PC-9 (cell line): ENCODE results near the gene MYH16. TPM values are rescaled to one million over a fixed set of nuclear protein-coding genes. Genes with fewer than 3 reads are reported as not detected.

Source experiments
- BruUV-seq: library from RNA; stranded (reverse); fragments of 400-500 nt; replicated peaks from 2 replicates; lab custom pipeline; 2021; lab: Mats Ljungman, UMichigan
- CTCF ChIA-PET: fragments of 300-600 bp; sonication (Branson Sonifier 250); formaldehyde crosslinking; loops from one replicate; lab custom pipeline; 2022; ENCODE audit warnings: antibody characterized with exemption; lab: Charles Lee
- POLR2A ChIA-PET: fragments of 300-600 bp; sonication (Branson Sonifier 250); formaldehyde crosslinking; loops from one replicate; lab custom pipeline; 2022; ENCODE audit warnings: antibody characterized with exemption; ENCODE audit not compliant: unreplicated experiment; lab: Charles Lee
- DNase-seq, 2 experiments: peaks; one replicate each; pipeline versions ENCODE4 v3.0.0 to v3.0.0-alpha.2; 2015 to 2022; ENCODE audit warnings: mixed read lengths in 1 of 2
- H2AFZ ChIP-seq: fragments of 200-600 bp; sonication (generic); 2 replicates; pipeline ENCODE4 v1.8.1; 2017; ENCODE audit warnings: antibody characterized with exemption
- H3F3A ChIP-seq: fragments of 200-600 bp; sonication (generic); 2 replicates; pipeline ENCODE4 v1.8.1; 2017; ENCODE audit warnings: antibody characterized with exemption, mild to moderate bottlenecking, low read depth; ENCODE audit not compliant: insufficient read depth
- H3K27ac ChIP-seq: fragments of 200-600 bp; sonication (generic); 2 replicates; pipeline ENCODE4 v1.6.1; 2016; ENCODE audit warnings: mixed run types
- H3K27me3 ChIP-seq: fragments of 200-600 bp; sonication (generic); 2 replicates; pipeline ENCODE4 v1.6.1; 2016; ENCODE audit warnings: low read depth, mixed run types; ENCODE audit not compliant: insufficient read depth
- H3K36me3 ChIP-seq: fragments of 200-600 bp; sonication (generic); 2 replicates; pipeline ENCODE4 v1.6.1; 2016; ENCODE audit warnings: low read depth, mixed run types
- H3K4me1 ChIP-seq: fragments of 200-600 bp; sonication (generic); replicated peaks from 2 replicates; pipeline ENCODE4 v1.6.1; 2016; ENCODE audit warnings: mixed run types; ENCODE audit not compliant: insufficient read depth
- H3K4me2 ChIP-seq: fragments of 200-600 bp; sonication (generic); 2 replicates; pipeline ENCODE4 v1.6.1; 2017; ENCODE audit warnings: mixed run types
- H3K4me3 ChIP-seq: fragments of 200-600 bp; sonication (generic); 2 replicates; pipeline ENCODE4 v1.6.1; 2016; ENCODE audit warnings: mixed run types
- H3K79me2 ChIP-seq: fragments of 200-600 bp; sonication (generic); 2 replicates; pipeline ENCODE4 v1.6.1; 2017; ENCODE audit warnings: low read depth, mixed run types
- H3K9me2 ChIP-seq: fragments of 200-600 bp; sonication (generic); 2 replicates; pipeline ENCODE4 v1.8.1; 2017; ENCODE audit warnings: mild to moderate bottlenecking; ENCODE audit not compliant: insufficient read depth
- H3K9me3 ChIP-seq: fragments of 200-600 bp; sonication (generic); 2 replicates; pipeline ENCODE4 v1.8.1; 2016; ENCODE audit warnings: low read depth; ENCODE audit not compliant: insufficient read depth
- H4K20me1 ChIP-seq: fragments of 200-600 bp; sonication (generic); 2 replicates; pipeline ENCODE4 v1.8.1; 2017; ENCODE audit not compliant: insufficient read depth
- EZH2 ChIP-seq: fragments of 200-600 bp; sonication (generic); IDR thresholded peaks from 2 replicates; pipeline ENCODE4 v1.8.0; 2017; ENCODE audit warnings: antibody characterized with exemption, low read depth
- intact Hi-C: fragments of 100-400 bp; cut with micrococcal nuclease; formaldehyde crosslinking; loops from one replicate; pipeline ENCODE4 v1.10.0; 2022; ENCODE audit not compliant: unreplicated experiment
- total RNA-seq: library from RNA; stranded (reverse); gene quantifications from 2 replicates; pipeline ENCODE4 v1.2.3, GENCODE V29; 2021
- TF ChIP-seq, protein P1 (sequence below): fragments of 200-600 bp; sonication (generic); conservative IDR thresholded peaks from 2 replicates; pipeline ENCODE4 v1.6.1; 2017; ENCODE audit warnings: mixed run types, antibody characterized with exemption, mild to moderate bottlenecking, moderate library complexity

The MYH16 gene
- total RNA-seq, 1 experiment from 2014 or later, result 18.0 TPM

DNA sequence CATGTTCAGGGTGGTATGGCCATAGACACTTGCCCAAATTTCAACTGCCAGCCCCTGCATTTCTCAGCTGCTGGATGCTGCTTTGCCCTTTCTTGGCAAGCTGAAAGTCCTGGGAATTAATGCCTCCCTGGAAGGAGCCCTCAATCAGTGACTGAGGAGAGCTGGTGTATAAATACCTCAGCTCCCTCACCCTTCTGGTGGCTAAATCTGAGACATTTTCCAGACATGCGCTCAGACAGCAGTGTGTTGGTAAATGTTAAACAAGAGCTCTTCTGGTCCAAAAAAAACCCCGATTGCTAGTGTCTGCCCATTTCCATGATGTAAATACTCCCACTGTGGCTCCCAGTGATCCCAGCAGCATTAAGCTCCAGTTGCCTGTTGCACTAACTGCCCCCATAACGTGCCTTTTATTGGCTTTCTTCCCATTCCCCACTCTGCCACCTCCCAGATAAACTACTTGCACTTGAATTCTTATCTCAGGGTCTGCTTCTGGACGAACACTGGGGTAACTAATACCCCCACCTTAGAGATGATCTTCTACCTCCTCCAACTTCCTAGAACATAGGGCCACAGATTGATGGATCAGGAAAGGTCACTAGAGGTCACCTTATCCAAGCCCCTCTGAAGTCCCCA is 6.7 kb upstream of the MYH16 start:
- Histone ChIP-seq H3K4me3 (no peak overlapping the region), H3K36me3 (no peaks in the 10 kb centered on the region), H3K27me3 (no peaks in the 10 kb centered on the region), H3K4me1 (peaks cover 38% of the 10 kb centered on the region), H3K9me2 (no peaks in the 10 kb centered on the region), H3F3A (peaks cover 26% of the 10 kb centered on the region), H2AFZ (no peak overlapping the region), H3K79me2 (no peaks in the 10 kb centered on the region), H3K9me3 (no peaks in the 10 kb centered on the region), H3K4me2 (no peak overlapping the region), H3K27ac (no peak overlapping the region; the same call in 1 of the 2 replicates), H4K20me1 (no peaks in the 10 kb centered on the region)
- TF ChIP-seq EZH2, result no peak
- TF ChIP-seq, protein P1, sequence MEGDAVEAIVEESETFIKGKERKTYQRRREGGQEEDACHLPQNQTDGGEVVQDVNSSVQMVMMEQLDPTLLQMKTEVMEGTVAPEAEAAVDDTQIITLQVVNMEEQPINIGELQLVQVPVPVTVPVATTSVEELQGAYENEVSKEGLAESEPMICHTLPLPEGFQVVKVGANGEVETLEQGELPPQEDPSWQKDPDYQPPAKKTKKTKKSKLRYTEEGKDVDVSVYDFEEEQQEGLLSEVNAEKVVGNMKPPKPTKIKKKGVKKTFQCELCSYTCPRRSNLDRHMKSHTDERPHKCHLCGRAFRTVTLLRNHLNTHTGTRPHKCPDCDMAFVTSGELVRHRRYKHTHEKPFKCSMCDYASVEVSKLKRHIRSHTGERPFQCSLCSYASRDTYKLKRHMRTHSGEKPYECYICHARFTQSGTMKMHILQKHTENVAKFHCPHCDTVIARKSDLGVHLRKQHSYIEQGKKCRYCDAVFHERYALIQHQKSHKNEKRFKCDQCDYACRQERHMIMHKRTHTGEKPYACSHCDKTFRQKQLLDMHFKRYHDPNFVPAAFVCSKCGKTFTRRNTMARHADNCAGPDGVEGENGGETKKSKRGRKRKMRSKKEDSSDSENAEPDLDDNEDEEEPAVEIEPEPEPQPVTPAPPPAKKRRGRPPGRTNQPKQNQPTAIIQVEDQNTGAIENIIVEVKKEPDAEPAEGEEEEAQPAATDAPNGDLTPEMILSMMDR, result no peak
- CTCF ChIA-PET, result no interaction called here
- intact Hi-C loops, result no loop called here
- POLR2A ChIA-PET, result no interaction called here
- no peak for DNase-seq
- no TSS peak for BruUV-seq

DNA sequence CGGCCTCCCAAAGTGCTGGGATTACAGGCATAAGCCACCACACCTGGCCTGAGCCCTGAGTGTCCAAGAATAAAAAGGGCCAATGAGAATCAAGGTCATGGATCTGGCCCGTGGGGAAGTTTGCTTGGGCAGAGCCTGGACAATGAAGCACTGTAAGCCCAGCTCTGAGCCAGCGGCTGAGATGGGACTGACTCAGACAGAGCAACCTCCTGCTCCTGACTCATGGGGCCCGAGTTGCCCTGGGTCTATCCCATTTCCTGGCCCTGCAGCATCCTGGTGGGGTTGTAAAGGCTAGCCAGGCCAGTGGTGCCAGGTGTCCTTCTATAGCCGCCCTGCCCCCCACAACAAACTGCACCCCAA is 5.2 kb upstream of the MYH16 start:
- peak overlapping the region; percentile 90 for H3K27ac ChIP-seq
- CTCF ChIA-PET, result no interaction called here
- intact Hi-C loops, result no loop called here
- H2AFZ ChIP-seq, result no peak overlapping the region
- no peaks in the 10 kb centered on the region for H4K20me1 ChIP-seq
- H3K27me3 ChIP-seq, result no peaks in the 10 kb centered on the region
- TF ChIP-seq EZH2, result no peak
- TF ChIP-seq, protein P1, result no peak
- H3K79me2 ChIP-seq, result no peaks in the 10 kb centered on the region
- no peaks in the 10 kb centered on the region for H3K9me2 ChIP-seq
- no TSS peak for BruUV-seq
- DNase-seq, result peak; percentile 79 to 93
- peaks cover 33% of the 10 kb centered on the region for H3F3A ChIP-seq
- peak overlapping the region; percentile 54 for H3K4me2 ChIP-seq
- H3K4me3 ChIP-seq, result no peak overlapping the region
- H3K4me1 ChIP-seq, result peaks cover 41% of the 10 kb centered on the region
- POLR2A ChIA-PET, result interaction anchor here (0.5 kb wide), 1 partner anchor 55 kb away, joined by 6 read pairs; no protein-coding TSS in a partner anchor
- H3K36me3 ChIP-seq, result no peaks in the 10 kb centered on the region
- H3K9me3 ChIP-seq, result no peaks in the 10 kb centered on the region

DNA sequence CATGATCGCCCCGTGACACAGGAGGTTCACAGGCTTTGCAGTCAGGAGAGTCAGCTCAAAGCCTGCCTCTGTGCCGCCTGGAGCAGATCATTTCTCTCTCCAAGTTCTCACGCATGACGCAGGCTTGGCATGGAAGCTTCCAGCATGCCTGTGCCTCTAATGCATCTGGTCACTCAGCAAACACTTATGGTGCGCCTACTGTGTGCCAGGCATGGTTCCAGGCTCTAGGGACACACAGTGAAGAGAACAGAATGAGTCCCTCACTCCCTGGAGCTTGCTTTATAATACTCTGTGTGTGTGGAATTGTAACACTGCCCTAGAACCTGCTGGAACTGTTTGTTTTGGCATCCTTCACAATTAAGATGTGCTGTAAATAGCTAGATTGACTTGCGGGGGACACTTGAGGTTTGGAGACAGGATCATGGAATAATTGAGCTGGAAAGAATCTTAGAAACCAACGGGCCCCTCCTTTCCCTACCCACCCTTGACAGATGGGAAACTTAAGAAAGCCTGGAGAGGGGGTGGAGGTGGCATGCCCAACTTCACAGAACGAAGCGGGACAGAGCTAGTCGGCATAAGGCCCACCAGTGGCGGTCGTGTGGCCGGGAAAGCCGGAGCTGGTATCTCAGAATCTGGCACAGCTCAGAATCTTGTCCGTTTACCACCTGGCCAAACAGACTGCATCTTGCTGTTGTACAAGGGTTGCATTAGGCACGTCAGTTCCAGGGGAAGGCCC is 4.6 kb upstream of the MYH16 start:
- Histone ChIP-seq H2AFZ (no peak overlapping the region), H3K4me2 (peak overlapping the region; percentile 54), H4K20me1 (no peaks in the 10 kb centered on the region), H3K4me1 (peaks cover 45% of the 10 kb centered on the region), H3F3A (peaks cover 33% of the 10 kb centered on the region), H3K9me2 (no peaks in the 10 kb centered on the region), H3K36me3 (no peaks in the 10 kb centered on the region), H3K27ac (peak overlapping the region; percentile 90), H3K27me3 (no peaks in the 10 kb centered on the region), H3K79me2 (0 out of 2 replicates have a peak, but pooled peaks cover under 1% of the 10 kb centered on the region), H3K9me3 (no peaks in the 10 kb centered on the region), H3K4me3 (no peak overlapping the region)
- ChIA-PET CTCF (interaction anchor here (0.9 kb wide), 1 partner anchor 38 kb away, joined by 5 read pairs; no protein-coding TSS in a partner anchor), POLR2A (interaction anchor here (0.5 kb wide), 2 partner anchors 152 to 1602 kb away, joined by 6 to 10 read pairs; no protein-coding TSS in a partner anchor)
- intact Hi-C loops, result no loop called here
- TF ChIP-seq, protein P1, result no peak
- TF ChIP-seq EZH2, result no peak
- BruUV-seq, result TSS peak; percentile 79
- peak in 1 of 2 experiments; percentile 61 for DNase-seq
